ENCODE measurements around the gene THSD4.

THSD4 gene

DNA sequence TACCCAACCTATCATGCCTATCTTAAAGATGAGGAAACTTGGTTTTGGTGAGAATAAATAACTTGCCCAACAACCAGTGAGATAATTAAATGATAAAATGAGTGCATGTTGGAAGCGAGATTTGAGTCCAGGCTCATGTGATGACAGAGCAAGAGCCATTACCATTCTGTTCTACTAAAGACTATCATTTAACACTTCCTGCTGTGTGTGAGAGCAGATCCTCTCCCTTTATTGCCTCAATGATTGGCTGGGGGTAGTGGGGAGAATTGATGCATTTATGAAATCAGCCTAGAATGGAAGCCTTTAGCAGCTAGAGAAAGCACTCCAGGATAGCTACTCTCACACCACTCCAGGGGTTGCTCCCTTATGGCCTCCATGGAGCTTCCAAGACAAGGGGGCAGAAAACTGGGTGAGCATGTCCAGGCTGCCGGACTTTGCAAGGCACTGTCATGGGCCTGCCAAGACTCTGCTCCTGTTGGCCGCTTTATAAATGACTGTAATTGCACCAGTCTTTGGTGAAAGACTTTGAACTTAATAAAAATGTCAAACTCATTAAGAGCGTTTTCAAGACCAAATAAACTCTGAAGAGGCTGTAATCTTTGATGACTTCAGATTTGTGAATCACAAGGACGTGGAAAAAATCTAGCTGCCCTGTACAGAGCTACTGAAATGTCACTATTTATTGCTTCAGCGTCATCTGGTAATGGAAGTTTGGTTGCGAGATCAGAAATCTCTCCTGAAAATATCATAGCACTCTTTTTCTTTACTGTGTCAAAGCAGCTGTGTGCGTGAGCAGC is 486.0 kb downstream of the THSD4 start:
- no peak for DNase-seq

DNA sequence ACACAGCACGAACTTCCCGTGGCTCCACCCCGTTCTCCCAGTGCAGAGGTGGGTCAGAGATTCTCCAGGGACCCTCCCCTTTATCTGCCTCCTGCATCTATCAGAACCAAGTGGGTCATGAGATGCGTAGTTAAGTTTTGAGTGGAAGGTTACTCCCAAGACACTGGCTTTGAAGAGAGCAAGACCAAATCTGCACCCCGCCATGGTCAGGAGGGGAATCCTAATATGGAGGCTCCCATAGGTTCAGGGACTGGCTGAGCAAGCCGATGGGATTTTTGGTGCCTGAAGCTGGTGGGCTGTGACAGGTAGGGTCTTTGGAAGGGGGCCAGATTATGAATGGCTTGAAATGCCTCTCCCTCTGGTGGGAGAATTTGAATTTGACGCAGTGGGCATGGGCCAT is 488.1 kb downstream of the THSD4 start:
- no peak for DNase-seq

DNA sequence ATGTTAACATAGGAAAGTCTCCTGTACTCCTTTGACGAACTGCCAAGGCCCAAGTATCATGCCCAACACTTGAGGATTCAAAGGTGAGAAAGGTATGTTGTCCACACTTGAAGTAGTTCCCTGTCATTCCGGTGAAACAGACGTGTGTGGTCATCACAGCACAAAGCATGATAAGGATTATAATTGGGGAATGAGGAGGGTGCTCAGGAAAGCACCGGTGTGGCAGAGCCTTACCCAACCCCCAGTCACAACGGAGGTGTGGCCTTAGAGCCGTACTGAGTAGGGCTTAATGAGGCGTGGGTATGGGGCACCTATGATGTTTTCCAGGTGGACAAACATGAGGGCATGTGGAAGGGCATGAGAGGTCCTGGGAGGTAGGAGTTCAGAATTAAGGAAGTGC is 492.1 kb downstream of the THSD4 start:
- no peak for DNase-seq

DNA sequence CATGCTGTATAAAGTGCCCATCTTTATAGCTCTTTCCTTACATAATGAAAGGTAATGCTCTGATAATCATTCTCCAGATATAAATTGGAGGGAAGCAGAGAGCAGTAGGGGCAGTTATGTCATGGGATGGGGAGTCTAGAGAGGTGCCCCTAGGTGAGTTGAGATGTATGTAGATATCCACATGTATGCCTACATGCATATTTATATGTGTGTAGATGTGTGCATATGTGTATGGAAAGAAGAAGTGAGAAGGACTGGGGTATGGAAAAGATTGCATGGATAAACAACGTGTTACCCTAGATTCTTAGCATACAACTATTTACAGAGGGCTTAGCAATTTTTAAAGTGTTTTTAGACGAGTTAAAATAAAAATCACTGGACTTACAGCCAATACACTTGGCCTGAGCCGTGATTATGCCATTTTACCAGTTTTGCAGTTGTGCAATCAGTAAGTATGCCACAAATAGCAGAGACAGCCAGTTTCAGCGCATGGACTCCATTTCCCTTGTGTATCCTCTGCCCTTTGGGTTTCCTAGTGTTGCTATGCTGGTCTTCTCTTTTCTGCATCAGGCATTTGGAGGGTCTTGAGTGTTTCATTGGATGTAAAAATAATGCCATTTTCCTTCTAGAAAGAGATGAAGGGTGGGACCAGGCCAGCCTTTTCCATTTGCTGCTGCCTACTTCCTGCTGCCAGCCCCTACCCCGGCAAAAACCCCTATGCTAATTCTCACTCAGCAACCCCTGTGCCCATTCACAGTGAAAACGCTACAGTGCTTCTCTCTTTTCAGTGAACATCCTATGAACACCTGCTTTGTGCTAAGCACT is 495.7 kb downstream of the THSD4 start:
- no peak for DNase-seq

GRCh38 chr15:71611553-71612396 is 496.5 kb downstream of the THSD4 start:
- DNase-seq: no peak

DNA sequence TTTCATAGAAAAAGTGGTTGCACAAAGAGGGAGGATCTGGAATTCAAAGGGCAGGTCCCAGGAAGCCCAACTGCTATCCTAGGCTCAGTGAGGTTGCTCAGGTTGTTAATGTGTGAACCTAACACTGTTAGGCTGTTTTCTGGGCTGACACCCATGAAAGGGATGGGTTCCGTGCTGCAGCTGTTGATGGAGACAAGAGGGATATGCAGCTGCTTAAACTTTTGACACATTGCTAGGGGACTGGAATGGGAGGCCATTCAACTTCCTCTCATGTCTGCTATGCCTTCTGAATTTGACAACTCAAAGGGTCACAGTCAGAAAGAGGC is 497.1 kb downstream of the THSD4 start:
- DNase-seq: no peak

GRCh38 chr15:71612869-71613268 is 497.6 kb downstream of the THSD4 start:
- DNase-seq: no peak

DNA sequence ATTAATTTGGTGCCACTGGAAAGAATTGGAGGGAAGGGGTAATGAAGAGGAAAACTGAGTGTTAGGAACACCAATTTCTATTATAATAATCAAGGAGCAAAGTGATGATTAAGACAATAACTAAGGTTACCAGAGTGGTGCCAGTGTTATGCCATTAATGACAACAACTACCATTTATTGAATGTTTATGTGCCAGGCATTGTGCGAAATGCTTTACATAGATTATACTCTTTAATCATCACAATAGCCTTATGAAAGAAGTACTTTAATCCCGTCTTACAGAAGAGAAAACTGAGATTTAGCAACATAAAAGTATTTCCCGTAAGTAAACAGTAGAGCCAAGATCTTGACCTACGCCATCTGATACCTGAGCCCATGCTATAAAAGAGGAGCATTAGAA is 507.8 kb downstream of the THSD4 start:
- no peak for DNase-seq

- no peak for DNase-seq
Measured at GRCh38 chr15:71626596-71627088, 511.4 kb downstream of the THSD4 start.

GRCh38 chr15:71627188-71627587 is 511.9 kb downstream of the THSD4 start:
- DNase-seq: no peak

DNA sequence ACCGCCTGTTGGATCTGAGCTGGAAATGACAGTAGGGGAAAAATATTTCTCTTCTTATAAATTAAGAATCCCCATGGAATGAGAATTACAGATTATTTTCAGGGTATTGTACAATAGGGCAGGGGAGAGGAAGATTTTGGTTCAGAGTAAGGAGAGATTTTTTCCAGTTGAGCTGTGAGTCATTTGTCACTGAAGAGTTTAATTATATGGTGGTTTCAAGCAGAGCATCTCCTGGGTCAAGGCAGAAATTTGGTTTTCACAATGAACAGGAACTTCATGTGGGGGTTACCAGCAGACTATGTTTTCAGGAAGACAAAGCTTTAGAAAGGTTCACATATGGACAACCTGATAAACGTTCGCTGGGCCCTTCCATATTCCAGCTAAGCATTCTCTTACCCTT is 512.3 kb downstream of the THSD4 start:
- DNase-seq: no peak

GRCh38 chr15:71628988-71629770 is 513.9 kb downstream of the THSD4 start:
- no peak for DNase-seq

DNA sequence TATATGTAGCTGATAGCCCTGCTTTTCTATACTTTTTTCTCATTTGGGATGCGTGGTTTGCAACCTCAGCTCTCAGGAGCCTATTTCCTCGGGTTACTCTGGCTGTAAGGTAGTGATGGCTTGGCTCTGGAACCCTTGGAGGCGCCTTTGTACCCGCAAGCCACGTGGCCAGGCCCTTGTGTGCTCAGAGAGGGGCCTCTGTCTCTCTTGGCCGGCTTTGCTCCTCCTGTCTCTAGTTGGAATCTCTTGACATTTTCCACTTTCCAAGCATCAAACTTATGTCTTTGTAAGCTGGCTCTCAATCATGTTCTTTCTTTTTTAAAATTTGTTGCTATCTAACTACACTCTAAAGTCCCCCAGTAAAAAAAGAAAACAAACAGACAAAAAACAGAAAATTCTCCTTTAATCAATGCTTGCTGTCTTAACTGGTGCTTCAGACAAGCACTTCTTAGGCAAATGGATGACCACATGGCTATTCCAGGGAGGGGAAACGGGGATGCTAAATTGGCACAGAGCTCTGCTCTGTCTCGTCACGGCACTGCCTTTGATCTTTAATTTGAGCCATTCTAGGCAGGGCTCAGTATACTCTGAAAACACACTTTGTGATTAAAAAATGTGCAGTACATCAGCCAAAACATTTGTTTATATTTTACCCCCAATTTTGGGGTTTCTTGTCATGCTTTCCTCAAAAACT is 514.7 kb downstream of the THSD4 start:
- no peak for DNase-seq

GRCh38 chr15:71630475-71630809 is 515.2 kb downstream of the THSD4 start:
- no peak for DNase-seq

- no peak for DNase-seq
Measured at GRCh38 chr15:71632576-71633195, 517.4 kb downstream of the THSD4 start.

- DNase-seq: no peak
Measured at GRCh38 chr15:71634820-71635560, 519.7 kb downstream of the THSD4 start.

DNA sequence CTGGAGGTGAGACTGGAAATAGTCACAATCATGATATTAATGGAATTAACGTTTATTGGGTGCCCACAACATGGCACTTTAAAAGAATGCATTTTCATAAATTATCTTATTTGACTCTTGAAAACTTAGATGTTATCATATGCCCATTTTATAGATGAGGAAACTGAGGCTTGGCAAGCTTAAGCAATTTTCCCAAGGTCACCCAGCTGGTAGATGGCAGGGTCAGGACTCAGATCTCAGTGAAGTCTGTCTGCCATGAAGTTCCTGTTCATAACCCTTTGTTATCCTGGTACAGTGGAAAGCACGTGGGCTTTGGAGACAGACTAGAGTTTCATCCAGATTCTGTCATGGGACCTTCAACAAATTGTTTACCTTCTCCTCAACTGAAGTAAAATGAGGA is 520.5 kb downstream of the THSD4 start:
- no peak for DNase-seq

GRCh38 chr15:71638876-71639275 is 523.6 kb downstream of the THSD4 start:
- no peak for DNase-seq

DNA sequence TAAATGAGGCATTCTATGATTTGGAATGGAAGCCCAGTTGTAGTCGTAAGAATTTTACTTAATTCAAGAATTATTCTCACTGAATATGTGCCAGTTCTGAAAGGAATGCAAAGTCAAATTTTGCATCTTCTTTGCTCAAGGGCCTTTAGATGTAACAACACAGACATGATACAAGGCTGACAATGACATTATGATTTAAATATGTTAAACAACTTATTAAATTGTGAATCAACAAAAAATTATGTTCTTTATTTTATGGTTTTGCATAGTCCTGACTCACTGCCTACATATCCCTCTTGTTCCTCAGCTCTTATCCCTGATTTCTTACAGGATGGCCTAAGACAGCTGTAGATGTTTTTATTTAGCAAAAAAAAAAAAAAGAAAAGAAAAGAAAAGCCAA is 524.2 kb downstream of the THSD4 start:
- no peak for DNase-seq

DNA sequence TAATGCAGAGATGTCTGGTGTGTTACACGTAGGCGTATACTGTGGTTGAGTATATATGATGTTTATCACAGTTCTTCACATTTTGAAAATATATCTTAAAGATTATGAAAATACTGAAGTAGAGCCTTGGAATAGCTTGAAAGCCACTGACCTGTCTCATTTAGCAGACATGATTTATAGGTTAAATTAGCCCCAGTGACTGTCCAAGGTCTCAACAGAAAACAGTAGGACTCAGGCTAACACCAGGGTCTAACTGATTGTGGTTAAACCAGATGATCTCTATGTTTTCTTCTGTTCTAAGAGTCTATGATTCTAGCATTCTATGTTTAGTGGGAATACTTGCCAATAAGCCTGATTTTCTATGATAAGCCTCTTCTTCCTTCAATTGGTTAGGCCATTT is 528.6 kb downstream of the THSD4 start:
- DNase-seq: no peak
